Keratinocyte (primary cell): ENCODE data around the gene TANGO2. TPM values are rescaled to one million over a fixed set of nuclear protein-coding genes. Genes with fewer than 3 reads are reported as not detected.

Experiments used
- DNase-seq: peaks from one replicate; pipeline ENCODE4 v3.0.0-alpha.2; 2011; ENCODE audit warnings: low read depth, missing footprints, low spot score
- FAIRE-seq: peaks from 2 replicates; lab custom pipeline; 2011; peaks lifted over from hg19 to GRCh38; lab: Jason Lieb, UNC
- H2AFZ ChIP-seq: 2 replicates; pipeline ENCODE4 v1.6.0; 2012; ENCODE audit warnings: low read length, control low read depth, inconsistent platforms; ENCODE audit not compliant: control insufficient read depth
- H3K27ac ChIP-seq: 2 replicates; pipeline ENCODE4 v1.5.1; 2011; ENCODE audit warnings: low read length; ENCODE audit not compliant: control insufficient read depth, insufficient read depth
- H3K27me3 ChIP-seq: 3 replicates; pipeline ENCODE4 v1.6.0; 2011; ENCODE audit warnings: low read length; ENCODE audit not compliant: control insufficient read depth, insufficient read depth; ENCODE audit errors: extremely low read depth
- H3K36me3 ChIP-seq, 2 experiments: 2 replicates in 1 of 2; 3 replicates in 1 of 2; pipeline ENCODE4 v1.5.1; 2011; ENCODE audit warnings: low read length in 2 of 2, mild to moderate bottlenecking in 1 of 2; ENCODE audit not compliant: control insufficient read depth in 2 of 2, insufficient read depth in 2 of 2; ENCODE audit errors: extremely low read depth in 1 of 2
- H3K4me1 ChIP-seq: 3 replicates; pipeline ENCODE4 v1.5.1; 2011; ENCODE audit warnings: low read length; ENCODE audit not compliant: control insufficient read depth, insufficient read depth; ENCODE audit errors: extremely low read depth
- H3K4me2 ChIP-seq: 3 replicates; pipeline ENCODE4 v1.6.0; 2011; ENCODE audit warnings: low read depth, low read length; ENCODE audit not compliant: control insufficient read depth, insufficient read depth; ENCODE audit errors: extremely low read depth
- H3K4me3 ChIP-seq, 3 experiments: fragments of 200-600 bp in 1 of 3; sonication (generic) in 1 of 3; 2 replicates in 2 of 3; 3 replicates in 1 of 3; pipeline ENCODE4 v1.5.1; 2011 to 2016; ENCODE audit warnings: low read length in 3 of 3, mild to moderate bottlenecking in 3 of 3, control low read depth in 2 of 3, inconsistent platforms in 1 of 3, low read depth in 1 of 3, mixed read lengths in 1 of 3, mixed run types in 1 of 3, moderate library complexity in 1 of 3; ENCODE audit not compliant: control insufficient read depth in 2 of 3, insufficient read depth in 2 of 3; ENCODE audit errors: extremely low read depth in 1 of 3
- H3K79me2 ChIP-seq: 2 replicates; pipeline ENCODE4 v1.6.0; 2012; ENCODE audit warnings: low read length; ENCODE audit not compliant: control insufficient read depth, insufficient read depth
- H3K9ac ChIP-seq: 3 replicates; pipeline ENCODE4 v1.6.0; 2011; ENCODE audit warnings: low read length; ENCODE audit not compliant: control insufficient read depth, insufficient read depth; ENCODE audit errors: extremely low read depth
- H3K9me1 ChIP-seq: 3 replicates; pipeline ENCODE4 v1.6.0; 2011; ENCODE audit warnings: low read length; ENCODE audit not compliant: control insufficient read depth, insufficient read depth; ENCODE audit errors: extremely low read depth
- H3K9me3 ChIP-seq: 2 replicates; pipeline ENCODE4 v1.5.1; 2012; ENCODE audit warnings: low read depth, low read length; ENCODE audit not compliant: control insufficient read depth
- H4K20me1 ChIP-seq: 3 replicates; pipeline ENCODE4 v1.6.0; 2011; ENCODE audit warnings: low read length; ENCODE audit not compliant: control insufficient read depth, insufficient read depth; ENCODE audit errors: extremely low read depth
- EZH2 ChIP-seq: IDR thresholded peaks from one replicate; pipeline ENCODE4 v1.6.1; 2012; ENCODE audit warnings: inconsistent platforms, mild to moderate bottlenecking, low read length, moderate library complexity
- dilution Hi-C: fragments of 300-500 bp; cut with MboI; formaldehyde crosslinking; loops from one replicate; pipeline ENCODE4 v1.7.0; 2020; ENCODE audit warnings: low sequenced_read_pairs; ENCODE audit not compliant: extremely low pct_ligation_motif_present
- polyA plus RNA-seq, 5 experiments: library from polyadenylated mRNA; depleted of rRNA in 3 of 5; stranded (reverse) in 3 of 5; stranded (forward) in 1 of 5; unstranded in 1 of 5; fragments of >200 nt; gene quantifications; 1 replicate in 1 of 5; 2 replicates in 3 of 5; 3 replicates in 1 of 5; pipeline versions ENCODE4 v1.2.1 to v1.2.3, GENCODE V29; 2011 to 2012; ENCODE audit warnings: missing spikeins in 2 of 5, low read depth in 1 of 5, low replicate concordance in 1 of 5
- TF ChIP-seq, protein P1 (sequence below), 3 experiments: IDR thresholded peaks in 1 of 3; conservative IDR thresholded peaks in 1 of 3; optimal IDR thresholded peaks in 1 of 3; 2 replicates in 2 of 3; 3 replicates in 1 of 3; pipeline versions ENCODE3 to v1.5.1; 2011; ENCODE audit warnings: low read length in 3 of 3, mild to moderate bottlenecking in 3 of 3, moderate library complexity in 2 of 3, control low read depth in 1 of 3, inconsistent platforms in 1 of 3; ENCODE audit not compliant: insufficient read depth in 2 of 3; ENCODE audit errors: extremely low read depth in 1 of 3

Gene TANGO2
- polyA plus RNA-seq, 1 donor (not counting 4 experiments of a cell fraction or from before 2014, with no cell fraction given) = 20.1 TPM

DNA sequence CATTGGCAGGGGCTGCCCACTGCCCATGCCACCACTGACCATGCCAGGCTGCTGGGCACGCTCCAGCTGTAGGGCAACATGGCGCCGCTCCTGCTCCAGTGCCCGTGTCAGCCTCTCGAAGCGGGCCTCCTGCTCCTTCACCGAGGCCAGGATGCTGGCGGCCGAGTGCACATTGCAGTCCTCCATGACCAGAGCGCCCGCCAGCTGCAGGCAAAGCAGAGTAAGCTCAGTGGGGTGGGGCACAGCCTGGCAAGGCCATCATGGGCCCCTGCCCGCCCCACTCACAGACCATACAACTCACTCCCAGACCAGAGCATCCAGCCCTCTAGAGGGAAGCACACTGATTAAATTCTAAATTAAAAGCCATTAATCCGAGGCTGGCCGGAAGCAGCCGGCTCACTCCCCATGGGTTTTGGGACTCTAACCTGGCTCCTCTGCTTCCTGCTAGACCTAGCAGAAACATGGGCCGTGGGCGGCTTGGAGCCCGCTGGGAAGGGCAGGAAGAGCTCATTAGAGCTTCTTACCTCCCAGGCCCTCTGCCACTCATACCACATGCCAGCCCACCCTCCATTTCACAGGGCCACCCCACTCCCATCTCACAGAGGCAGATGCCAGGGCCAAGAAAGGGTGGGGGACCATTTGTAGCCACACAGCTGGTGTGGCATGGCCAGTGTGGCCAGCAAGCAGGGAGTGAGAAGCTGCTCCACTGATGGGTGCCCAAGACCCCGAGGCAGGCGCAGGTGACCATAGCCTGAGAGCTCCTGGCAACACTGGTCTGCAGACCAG lies 30.1 kb upstream of the TANGO2 start:
- no peak for DNase-seq
- no peaks in the 10 kb centered on the region for H3K9me3 ChIP-seq
- no peak overlapping the region for H2AFZ ChIP-seq
- no peaks in the 10 kb centered on the region for H4K20me1 ChIP-seq
- H3K27ac ChIP-seq = no peak overlapping the region
- H3K36me3 ChIP-seq = no peaks in the 10 kb centered on the region
- H3K27me3 ChIP-seq = peaks cover 6% of the 10 kb centered on the region
- H3K9ac ChIP-seq = no peak overlapping the region
- no peaks in the 10 kb centered on the region for H3K79me2 ChIP-seq
- H3K4me3 ChIP-seq = no peak overlapping the region
- no peak for FAIRE-seq
- H3K4me1 ChIP-seq = peaks cover 8% of the 10 kb centered on the region
- H3K9me1 ChIP-seq = peaks cover 3% of the 10 kb centered on the region
- no peak overlapping the region for H3K4me2 ChIP-seq
- TF ChIP-seq, protein P1, sequence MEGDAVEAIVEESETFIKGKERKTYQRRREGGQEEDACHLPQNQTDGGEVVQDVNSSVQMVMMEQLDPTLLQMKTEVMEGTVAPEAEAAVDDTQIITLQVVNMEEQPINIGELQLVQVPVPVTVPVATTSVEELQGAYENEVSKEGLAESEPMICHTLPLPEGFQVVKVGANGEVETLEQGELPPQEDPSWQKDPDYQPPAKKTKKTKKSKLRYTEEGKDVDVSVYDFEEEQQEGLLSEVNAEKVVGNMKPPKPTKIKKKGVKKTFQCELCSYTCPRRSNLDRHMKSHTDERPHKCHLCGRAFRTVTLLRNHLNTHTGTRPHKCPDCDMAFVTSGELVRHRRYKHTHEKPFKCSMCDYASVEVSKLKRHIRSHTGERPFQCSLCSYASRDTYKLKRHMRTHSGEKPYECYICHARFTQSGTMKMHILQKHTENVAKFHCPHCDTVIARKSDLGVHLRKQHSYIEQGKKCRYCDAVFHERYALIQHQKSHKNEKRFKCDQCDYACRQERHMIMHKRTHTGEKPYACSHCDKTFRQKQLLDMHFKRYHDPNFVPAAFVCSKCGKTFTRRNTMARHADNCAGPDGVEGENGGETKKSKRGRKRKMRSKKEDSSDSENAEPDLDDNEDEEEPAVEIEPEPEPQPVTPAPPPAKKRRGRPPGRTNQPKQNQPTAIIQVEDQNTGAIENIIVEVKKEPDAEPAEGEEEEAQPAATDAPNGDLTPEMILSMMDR (optimal IDR thresholded peaks at IDR 0.05 in 1 of 3, IDR thresholded peaks at IDR 0.05 in 1 of 3, conservative IDR thresholded peaks at IDR 0.05 in 1 of 3; ENCODE audit: extremely low read depth in 1 of 3, insufficient read depth in 2 of 3, low read length in 3 of 3) = no peak
- no peak for TF ChIP-seq EZH2
- dilution Hi-C loops = no loop called here

DNA sequence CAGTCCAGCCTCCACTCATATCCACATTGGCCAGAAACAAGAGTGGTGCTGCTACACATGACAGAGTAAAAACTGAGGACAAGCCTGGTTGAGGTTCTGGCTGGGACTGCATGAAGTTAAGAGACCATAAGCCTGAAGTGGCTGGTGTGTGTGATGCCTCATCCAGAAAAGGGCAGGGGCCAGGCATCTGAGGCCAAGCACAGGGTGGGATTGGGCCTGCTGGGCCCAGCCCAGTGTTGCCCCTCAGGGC lies 29.6 kb upstream of the TANGO2 start:
- Histone ChIP-seq H3K27ac (no peak overlapping the region), H3K9me3 (no peaks in the 10 kb centered on the region), H3K27me3 (peaks cover 8% of the 10 kb centered on the region), H2AFZ (no peak overlapping the region), H3K4me3 (no peak overlapping the region), H3K9me1 (no peaks in the 10 kb centered on the region), H3K79me2 (no peaks in the 10 kb centered on the region), H4K20me1 (no peaks in the 10 kb centered on the region), H3K4me2 (no peak overlapping the region), H3K9ac (no peak overlapping the region), H3K36me3 (no peaks in the 10 kb centered on the region), H3K4me1 (peaks cover 3% of the 10 kb centered on the region)
- no peak for FAIRE-seq
- DNase-seq = no peak
- dilution Hi-C loops = no loop called here
- TF ChIP-seq, protein P1 (optimal IDR thresholded peaks at IDR 0.05 in 1 of 3, IDR thresholded peaks at IDR 0.05 in 1 of 3, conservative IDR thresholded peaks at IDR 0.05 in 1 of 3; ENCODE audit: extremely low read depth in 1 of 3, insufficient read depth in 2 of 3, low read length in 3 of 3) = no peak
- TF ChIP-seq EZH2 = no peak
